Erythroblast (primary cell): ENCODE results near the gene STARD9.

Experiments
- GATA1 ChIP-seq: IDR thresholded peaks from 2 replicates; pipeline ENCODE4 v1.6.1; 2011; ENCODE audit warnings: low read depth, mild to moderate bottlenecking, control low read depth, low read length, moderate library complexity
- POLR2A ChIP-seq: IDR thresholded peaks from 2 replicates; pipeline ENCODE4 v1.6.1; 2011; ENCODE audit warnings: mild to moderate bottlenecking, low read length

DNA sequence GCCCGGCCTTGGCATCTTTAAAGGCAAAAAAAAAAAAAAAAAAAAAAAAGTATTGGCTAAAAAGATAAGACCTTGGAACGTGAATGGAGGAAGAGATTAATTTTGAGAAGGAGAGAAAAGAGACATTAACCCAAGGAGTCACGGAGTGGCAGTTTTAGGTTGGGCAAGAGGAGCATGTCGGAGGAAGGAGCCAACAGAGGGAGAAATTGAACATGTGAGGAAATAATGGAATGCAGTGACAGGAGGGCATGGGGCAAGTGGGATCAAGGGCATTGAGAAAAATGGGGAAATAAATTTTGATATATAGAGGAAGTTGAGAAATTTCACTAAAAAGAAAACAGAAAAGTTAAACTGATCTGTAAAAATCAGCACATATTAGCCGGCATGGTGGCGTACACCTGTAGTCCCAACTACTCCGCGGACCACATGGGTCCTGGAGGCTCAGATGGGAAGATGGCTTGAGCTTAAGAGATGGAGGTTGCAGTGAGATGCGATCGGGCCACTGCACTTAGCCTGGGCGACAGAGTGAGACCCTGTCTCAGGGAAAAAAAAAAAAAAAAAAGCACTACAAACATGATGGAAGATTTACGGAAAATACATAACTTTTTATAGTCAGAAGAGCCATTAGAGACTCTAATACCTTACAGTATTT is 25.5 kb upstream of the STARD9 start:
- TF ChIP-seq POLR2A (no peak), GATA1 (no peak)
